Fibroblast of skin of right quadriceps (primary cell): Measurements from ENCODE around the gene FUBP3.

ENCODE experiments used
- DNase-seq: peaks from one replicate; pipeline ENCODE4 v3.0.0-alpha.2; 2013

The FUBP3 gene

GRCh38 chr9:130687615-130688014, 108.2 kb downstream of the FUBP3 start:
- no peak for DNase-seq
